Nephron (organoid): ENCODE measurements around the gene FAM217A.

ENCODE experiments used
- H3K27ac Mint-ChIP-seq, 3 experiments: 2 replicates each; pipeline ENCODE4 v1.8.0; 2020; ENCODE audit warnings: mixed read lengths in 3 of 3, mild to moderate bottlenecking in 2 of 3, moderate library complexity in 1 of 3
- H3K27me3 Mint-ChIP-seq: 2 replicates; pipeline ENCODE4 v1.8.0; 2021; ENCODE audit warnings: low read depth, mild to moderate bottlenecking, moderate library complexity, mixed read lengths
- H3K36me3 Mint-ChIP-seq: 2 replicates; pipeline ENCODE4 v1.8.0; 2020; ENCODE audit warnings: low read depth, mixed read lengths
- H3K4me1 Mint-ChIP-seq: 2 replicates; pipeline ENCODE4 v1.8.0; 2020; ENCODE audit warnings: mixed read lengths
- H3K4me3 Mint-ChIP-seq, 3 experiments: 2 replicates each; pipeline ENCODE4 v1.8.0; 2020; ENCODE audit warnings: mild to moderate bottlenecking in 3 of 3, mixed read lengths in 3 of 3, moderate library complexity in 2 of 3
- H3K9me3 Mint-ChIP-seq: 2 replicates; pipeline ENCODE4 v1.8.0; 2020; ENCODE audit warnings: mixed read lengths
- TF ChIP-seq, protein P1 (sequence below), 3 experiments: fragments of 200-600 bp; sonication (generic); IDR thresholded peaks; one replicate each; pipeline ENCODE4 v1.5.0; 2021; ENCODE audit warnings: antibody characterized with exemption in 3 of 3; ENCODE audit not compliant: unreplicated experiment in 3 of 3

Gene FAM217A

DNA sequence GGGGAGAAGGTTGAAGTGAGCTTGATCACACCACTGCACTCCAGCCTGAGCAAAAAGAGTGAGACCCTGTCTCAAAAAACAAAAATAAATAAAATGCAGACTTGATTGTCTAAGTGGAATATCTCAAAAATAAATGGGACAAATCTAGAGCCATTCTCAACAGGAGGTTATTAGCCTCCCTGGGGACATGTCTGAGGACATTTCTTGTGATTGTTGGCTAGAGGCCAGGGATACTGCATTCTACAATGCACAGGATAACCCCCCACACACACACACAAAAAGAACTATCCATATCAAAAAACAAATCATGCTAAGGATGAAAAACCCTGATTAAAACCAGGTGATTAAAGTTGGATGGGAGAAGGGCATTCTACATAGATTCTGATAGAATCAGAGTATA lies 37.5 kb downstream of the FAM217A start:
- peak overlapping the region in 1 of 3 experiments; percentile 8 for H3K27ac Mint-ChIP-seq
- H3K4me3 Mint-ChIP-seq = no peak overlapping the region
- H3K36me3 Mint-ChIP-seq = peaks cover 88% of the 10 kb centered on the region
- H3K4me1 Mint-ChIP-seq = peaks cover 3% of the 10 kb centered on the region
- H3K9me3 Mint-ChIP-seq = no peaks in the 10 kb centered on the region
- no peaks in the 10 kb centered on the region for H3K27me3 Mint-ChIP-seq
- TF ChIP-seq, protein P1, sequence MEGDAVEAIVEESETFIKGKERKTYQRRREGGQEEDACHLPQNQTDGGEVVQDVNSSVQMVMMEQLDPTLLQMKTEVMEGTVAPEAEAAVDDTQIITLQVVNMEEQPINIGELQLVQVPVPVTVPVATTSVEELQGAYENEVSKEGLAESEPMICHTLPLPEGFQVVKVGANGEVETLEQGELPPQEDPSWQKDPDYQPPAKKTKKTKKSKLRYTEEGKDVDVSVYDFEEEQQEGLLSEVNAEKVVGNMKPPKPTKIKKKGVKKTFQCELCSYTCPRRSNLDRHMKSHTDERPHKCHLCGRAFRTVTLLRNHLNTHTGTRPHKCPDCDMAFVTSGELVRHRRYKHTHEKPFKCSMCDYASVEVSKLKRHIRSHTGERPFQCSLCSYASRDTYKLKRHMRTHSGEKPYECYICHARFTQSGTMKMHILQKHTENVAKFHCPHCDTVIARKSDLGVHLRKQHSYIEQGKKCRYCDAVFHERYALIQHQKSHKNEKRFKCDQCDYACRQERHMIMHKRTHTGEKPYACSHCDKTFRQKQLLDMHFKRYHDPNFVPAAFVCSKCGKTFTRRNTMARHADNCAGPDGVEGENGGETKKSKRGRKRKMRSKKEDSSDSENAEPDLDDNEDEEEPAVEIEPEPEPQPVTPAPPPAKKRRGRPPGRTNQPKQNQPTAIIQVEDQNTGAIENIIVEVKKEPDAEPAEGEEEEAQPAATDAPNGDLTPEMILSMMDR (IDR thresholded peaks at IDR 0.05; ENCODE audit: unreplicated experiment in 3 of 3) = no peak

DNA sequence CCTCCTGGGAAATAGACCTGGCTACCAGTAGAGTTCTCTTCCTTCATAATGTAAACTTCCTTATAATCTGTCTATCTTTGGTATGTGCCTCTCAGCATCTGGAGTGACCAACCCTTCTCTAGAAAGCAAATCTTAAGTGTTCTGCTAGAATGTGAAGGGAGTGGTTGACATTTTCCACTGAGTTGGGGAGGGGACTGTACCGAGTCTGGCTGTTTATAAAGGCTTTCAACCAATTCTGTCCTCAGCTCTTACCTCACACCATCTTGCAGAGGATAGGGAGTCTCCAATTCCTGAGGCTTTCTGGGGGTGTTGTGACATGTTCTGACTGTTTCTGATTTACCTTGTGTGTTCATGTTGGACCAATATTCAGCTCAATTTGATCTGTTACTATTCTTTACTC lies 39.6 kb downstream of the FAM217A start:
- peak overlapping the region in 1 of 3 experiments; percentile 58 for H3K27ac Mint-ChIP-seq
- TF ChIP-seq, protein P1 (IDR thresholded peaks at IDR 0.05; ENCODE audit: unreplicated experiment in 3 of 3) = no peak
- peaks cover 82% of the 10 kb centered on the region for H3K36me3 Mint-ChIP-seq
- H3K4me3 Mint-ChIP-seq = no peak overlapping the region
- peaks cover 3% of the 10 kb centered on the region for H3K4me1 Mint-ChIP-seq
- H3K27me3 Mint-ChIP-seq = no peaks in the 10 kb centered on the region
- H3K9me3 Mint-ChIP-seq = no peaks in the 10 kb centered on the region

DNA sequence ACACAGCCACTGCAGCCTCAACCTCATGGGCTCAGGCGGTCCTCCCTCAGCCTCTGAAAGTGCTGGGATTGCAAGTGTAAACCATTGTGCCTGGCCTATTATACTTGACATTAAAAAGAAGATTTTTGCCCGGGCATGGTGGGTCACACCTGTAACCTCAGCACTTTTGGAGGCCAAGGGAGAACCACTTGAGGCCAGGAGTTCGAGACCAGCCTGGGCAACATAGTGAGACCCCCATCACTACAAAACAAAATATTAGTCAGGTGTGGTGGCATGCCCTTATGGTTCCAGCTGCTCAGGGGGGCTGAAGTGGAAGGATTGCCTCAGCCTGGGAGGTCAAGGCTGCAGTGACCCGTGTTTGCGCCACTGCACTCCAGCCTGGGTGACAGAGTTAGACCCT lies 42.4 kb downstream of the FAM217A start:
- Mint-ChIP-seq H3K27ac (no peak overlapping the region), H3K36me3 (peaks cover 84% of the 10 kb centered on the region), H3K4me3 (no peak overlapping the region), H3K4me1 (peaks cover 14% of the 10 kb centered on the region), H3K27me3 (no peaks in the 10 kb centered on the region), H3K9me3 (no peaks in the 10 kb centered on the region)
- TF ChIP-seq, protein P1 (IDR thresholded peaks at IDR 0.05; ENCODE audit: unreplicated experiment in 3 of 3) = no peak

DNA sequence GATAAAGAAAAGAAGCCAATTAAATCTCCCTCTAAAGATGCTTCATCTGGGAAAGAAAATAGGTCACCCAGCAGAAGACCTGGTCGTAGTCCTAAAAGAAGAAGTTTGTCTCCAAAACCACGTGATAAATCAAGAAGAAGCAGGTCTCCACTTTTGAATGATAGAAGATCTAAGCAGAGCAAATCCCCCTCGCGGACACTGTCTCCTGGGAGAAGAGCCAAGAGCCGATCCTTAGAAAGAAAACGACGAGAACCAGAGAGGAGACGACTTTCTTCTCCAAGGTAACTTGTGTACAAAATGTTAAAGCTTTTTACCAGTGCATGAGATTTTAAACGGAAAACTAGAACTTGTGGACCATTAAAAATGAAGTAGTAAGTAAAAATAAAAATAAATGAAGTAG lies 46.5 kb downstream of the FAM217A start:
- Mint-ChIP-seq H3K4me3 (no peak overlapping the region), H3K27ac (peak overlapping the region in 2 of 3 experiments; percentile 17 to 72), H3K4me1 (peaks cover 30% of the 10 kb centered on the region), H3K36me3 (peaks cover 74% of the 10 kb centered on the region), H3K9me3 (no peaks in the 10 kb centered on the region), H3K27me3 (no peaks in the 10 kb centered on the region)
- TF ChIP-seq, protein P1 (IDR thresholded peaks at IDR 0.05; ENCODE audit: unreplicated experiment in 3 of 3) = no peak

- peaks cover 30% of the 10 kb centered on the region for H3K4me1 Mint-ChIP-seq
- no peak overlapping the region for H3K4me3 Mint-ChIP-seq
- H3K27me3 Mint-ChIP-seq = no peaks in the 10 kb centered on the region
- H3K27ac Mint-ChIP-seq = peak overlapping the region; percentile 20 to 72 (median 55)
- H3K36me3 Mint-ChIP-seq = peaks cover 72% of the 10 kb centered on the region
- TF ChIP-seq, protein P1 (IDR thresholded peaks at IDR 0.05; ENCODE audit: unreplicated experiment in 3 of 3) = no peak
- H3K9me3 Mint-ChIP-seq = no peaks in the 10 kb centered on the region
These were observed 47.5 kb downstream of the FAM217A start for GRCh38 chr6:4031442-4031841.

GRCh38 chr6:4030669-4031068 lies 48.3 kb downstream of the FAM217A start:
- no peaks in the 10 kb centered on the region for H3K9me3 Mint-ChIP-seq
- TF ChIP-seq, protein P1 (IDR thresholded peaks at IDR 0.05; ENCODE audit: unreplicated experiment in 3 of 3) = no peak
- peaks cover 30% of the 10 kb centered on the region for H3K4me1 Mint-ChIP-seq
- H3K36me3 Mint-ChIP-seq = peaks cover 67% of the 10 kb centered on the region
- H3K4me3 Mint-ChIP-seq = no peak overlapping the region
- H3K27ac Mint-ChIP-seq = peak overlapping the region; percentile 20 to 72 (median 49)
- no peaks in the 10 kb centered on the region for H3K27me3 Mint-ChIP-seq
